GM23338 (cell line): Measurements from ENCODE around the gene ACSM6. TPM values are rescaled to one million over a fixed set of nuclear protein-coding genes. Genes with fewer than 3 reads are reported as not detected.
"Not testable (repeated sequence)": the region's sequence is repeated elsewhere in the genome, so short reads cannot be mapped to it uniquely, and the experiment has no call there.

Source experiments
- ATAC-seq: fragments of 200-7000 bp; cut with Tn5 transposase; 3 replicates; pipeline ENCODE4 v1.9.1; 2020
- DNase-seq: peaks from one replicate; pipeline ENCODE4 v3.0.0-alpha.2; 2015; ENCODE audit warnings: low spot score
- H2AFZ ChIP-seq: fragments of 200-600 bp; sonication (generic); 2 replicates; pipeline ENCODE4 v1.8.0; 2016; ENCODE audit warnings: antibody characterized with exemption, mild to moderate bottlenecking, moderate library complexity
- H3F3A ChIP-seq: fragments of 200-600 bp; sonication (generic); replicated peaks from 2 replicates; pipeline ENCODE4 v1.8.0; 2017; ENCODE audit warnings: antibody characterized with exemption, mixed run types, low read depth
- H3K27ac ChIP-seq: fragments of 200-600 bp; sonication (generic); 2 replicates; pipeline ENCODE4 v1.6.1; 2016; ENCODE audit warnings: low read depth
- H3K27me3 ChIP-seq: fragments of 200-600 bp; sonication (generic); 2 replicates; pipeline ENCODE4 v1.8.0; 2016; ENCODE audit warnings: mild to moderate bottlenecking, mixed run types, moderate library complexity; ENCODE audit not compliant: insufficient read depth
- H3K36me3 ChIP-seq: fragments of 200-600 bp; sonication (generic); 2 replicates; pipeline ENCODE4 v1.8.0; 2016; ENCODE audit warnings: mild to moderate bottlenecking; ENCODE audit not compliant: insufficient read depth
- H3K4me1 ChIP-seq: fragments of 200-600 bp; sonication (generic); 2 replicates; pipeline ENCODE4 v1.8.0; 2016; ENCODE audit warnings: mild to moderate bottlenecking, moderate library complexity; ENCODE audit not compliant: insufficient read depth
- H3K4me2 ChIP-seq: fragments of 200-600 bp; sonication (generic); 2 replicates; pipeline ENCODE4 v1.7.1; 2017; ENCODE audit warnings: mixed run types
- H3K4me3 ChIP-seq: fragments of 200-600 bp; sonication (generic); 2 replicates; pipeline ENCODE4 v1.6.1; 2016; ENCODE audit warnings: mixed run types
- H3K79me2 ChIP-seq: fragments of 200-600 bp; sonication (generic); replicated peaks from 2 replicates; pipeline ENCODE4 v1.8.0; 2017; ENCODE audit warnings: mild to moderate bottlenecking; ENCODE audit not compliant: insufficient read depth
- H3K9me2 ChIP-seq: fragments of 200-600 bp; sonication (generic); 2 replicates; pipeline ENCODE4 v1.8.0; 2017; ENCODE audit not compliant: insufficient read depth
- H4K20me1 ChIP-seq: fragments of 200-600 bp; sonication (generic); replicated peaks from 2 replicates; pipeline ENCODE4 v1.8.0; 2017; ENCODE audit warnings: mild to moderate bottlenecking; ENCODE audit not compliant: insufficient read depth
- H3K27ac Mint-ChIP-seq: 2 replicates; pipeline ENCODE4 v1.8.0; 2020; ENCODE audit warnings: inconsistent platforms, mild to moderate bottlenecking, moderate library complexity, mixed read lengths
- H3K27me3 Mint-ChIP-seq: 3 replicates; pipeline ENCODE4 v1.8.0; 2022; ENCODE audit warnings: low read depth, mild to moderate bottlenecking, moderate library complexity, mixed read lengths, inconsistent platforms; ENCODE audit not compliant: insufficient read depth, poor library complexity
- H3K36me3 Mint-ChIP-seq: 3 replicates; pipeline ENCODE4 v1.8.0; 2021; ENCODE audit warnings: low read depth, mild to moderate bottlenecking, inconsistent platforms, moderate library complexity, mixed read lengths
- H3K4me1 Mint-ChIP-seq: 3 replicates; pipeline ENCODE4 v1.8.0; 2020; ENCODE audit warnings: mild to moderate bottlenecking, inconsistent platforms, mixed read lengths
- H3K4me3 Mint-ChIP-seq: 3 replicates; pipeline ENCODE4 v1.8.0; 2021; ENCODE audit warnings: moderate library complexity, mild to moderate bottlenecking, inconsistent platforms, mixed read lengths
- H3K9me3 Mint-ChIP-seq: 3 replicates; pipeline ENCODE4 v1.8.0; 2020; ENCODE audit warnings: moderate library complexity, mild to moderate bottlenecking, inconsistent platforms, mixed read lengths
- EZH2phosphoT487 ChIP-seq: fragments of 200-600 bp; sonication (generic); IDR thresholded peaks from one replicate; pipeline ENCODE4 v1.8.1; 2018; ENCODE audit warnings: antibody characterized with exemption; ENCODE audit not compliant: unreplicated experiment
- REST ChIP-seq: IDR thresholded peaks from one replicate; pipeline ENCODE4 v1.6.1; 2018; ENCODE audit warnings: antibody characterized with exemption; ENCODE audit not compliant: unreplicated experiment
- polyA plus RNA-seq: library from polyadenylated mRNA; unstranded; fragments of >200 nt; fragmentation: Nextera tagmentation; extraction: Ambion mirVana; gene quantifications from 2 replicates; pipeline ENCODE4 v1.2.1, GENCODE V29; 2016
- total RNA-seq: library from RNA; depleted of rRNA; stranded (reverse); fragments of >200 nt; shearing (Covaris generic); gene quantifications from 2 replicates; pipeline ENCODE4 v1.2.3, GENCODE V29; 2014
- TF ChIP-seq, protein P1 (sequence below): fragments of 250-450 bp; sonication (Bioruptor Pico); IDR thresholded peaks from 2 replicates; pipeline ENCODE4 v1.5.0; 2020; ENCODE audit warnings: mild to moderate bottlenecking, moderate library complexity

Gene ACSM6
- total and polyA plus RNA-seq, 2 experiments from 2014 or later: 0.65 TPM; not detected in 1

- DNase-seq (no peak), ATAC-seq (no peak)
- H4K20me1 ChIP-seq: no peaks in the 10 kb centered on the region
- Mint-ChIP-seq H3K9me3 (peaks cover 10% of the 10 kb centered on the region), H3K36me3 (peaks cover 73% of the 10 kb centered on the region), H3K27me3 (peaks cover 11% of the 10 kb centered on the region), H3K4me3 (no peak overlapping the region), H3K4me1 (peaks cover 16% of the 10 kb centered on the region), H3K27ac (peak overlapping the region; percentile 53; the same call in 1 of the 2 replicates)
- H3K4me1 ChIP-seq: peaks cover 3% of the 10 kb centered on the region
- H3K4me3 ChIP-seq: no peak overlapping the region
- peaks cover 27% of the 10 kb centered on the region for H3K36me3 ChIP-seq
- H3K4me2 ChIP-seq: no peak overlapping the region
- peaks cover 23% of the 10 kb centered on the region for H3K79me2 ChIP-seq
- H3K27me3 ChIP-seq: no peaks in the 10 kb centered on the region
- H3K9me2 ChIP-seq: peaks cover 9% of the 10 kb centered on the region
- H3K27ac ChIP-seq: peak overlapping the region; percentile 60
- no peak overlapping the region for H2AFZ ChIP-seq
- peaks cover under 1% of the 10 kb centered on the region for H3F3A ChIP-seq
- TF ChIP-seq REST (no peak), EZH2phosphoT487 (no peak)
- TF ChIP-seq, protein P1, sequence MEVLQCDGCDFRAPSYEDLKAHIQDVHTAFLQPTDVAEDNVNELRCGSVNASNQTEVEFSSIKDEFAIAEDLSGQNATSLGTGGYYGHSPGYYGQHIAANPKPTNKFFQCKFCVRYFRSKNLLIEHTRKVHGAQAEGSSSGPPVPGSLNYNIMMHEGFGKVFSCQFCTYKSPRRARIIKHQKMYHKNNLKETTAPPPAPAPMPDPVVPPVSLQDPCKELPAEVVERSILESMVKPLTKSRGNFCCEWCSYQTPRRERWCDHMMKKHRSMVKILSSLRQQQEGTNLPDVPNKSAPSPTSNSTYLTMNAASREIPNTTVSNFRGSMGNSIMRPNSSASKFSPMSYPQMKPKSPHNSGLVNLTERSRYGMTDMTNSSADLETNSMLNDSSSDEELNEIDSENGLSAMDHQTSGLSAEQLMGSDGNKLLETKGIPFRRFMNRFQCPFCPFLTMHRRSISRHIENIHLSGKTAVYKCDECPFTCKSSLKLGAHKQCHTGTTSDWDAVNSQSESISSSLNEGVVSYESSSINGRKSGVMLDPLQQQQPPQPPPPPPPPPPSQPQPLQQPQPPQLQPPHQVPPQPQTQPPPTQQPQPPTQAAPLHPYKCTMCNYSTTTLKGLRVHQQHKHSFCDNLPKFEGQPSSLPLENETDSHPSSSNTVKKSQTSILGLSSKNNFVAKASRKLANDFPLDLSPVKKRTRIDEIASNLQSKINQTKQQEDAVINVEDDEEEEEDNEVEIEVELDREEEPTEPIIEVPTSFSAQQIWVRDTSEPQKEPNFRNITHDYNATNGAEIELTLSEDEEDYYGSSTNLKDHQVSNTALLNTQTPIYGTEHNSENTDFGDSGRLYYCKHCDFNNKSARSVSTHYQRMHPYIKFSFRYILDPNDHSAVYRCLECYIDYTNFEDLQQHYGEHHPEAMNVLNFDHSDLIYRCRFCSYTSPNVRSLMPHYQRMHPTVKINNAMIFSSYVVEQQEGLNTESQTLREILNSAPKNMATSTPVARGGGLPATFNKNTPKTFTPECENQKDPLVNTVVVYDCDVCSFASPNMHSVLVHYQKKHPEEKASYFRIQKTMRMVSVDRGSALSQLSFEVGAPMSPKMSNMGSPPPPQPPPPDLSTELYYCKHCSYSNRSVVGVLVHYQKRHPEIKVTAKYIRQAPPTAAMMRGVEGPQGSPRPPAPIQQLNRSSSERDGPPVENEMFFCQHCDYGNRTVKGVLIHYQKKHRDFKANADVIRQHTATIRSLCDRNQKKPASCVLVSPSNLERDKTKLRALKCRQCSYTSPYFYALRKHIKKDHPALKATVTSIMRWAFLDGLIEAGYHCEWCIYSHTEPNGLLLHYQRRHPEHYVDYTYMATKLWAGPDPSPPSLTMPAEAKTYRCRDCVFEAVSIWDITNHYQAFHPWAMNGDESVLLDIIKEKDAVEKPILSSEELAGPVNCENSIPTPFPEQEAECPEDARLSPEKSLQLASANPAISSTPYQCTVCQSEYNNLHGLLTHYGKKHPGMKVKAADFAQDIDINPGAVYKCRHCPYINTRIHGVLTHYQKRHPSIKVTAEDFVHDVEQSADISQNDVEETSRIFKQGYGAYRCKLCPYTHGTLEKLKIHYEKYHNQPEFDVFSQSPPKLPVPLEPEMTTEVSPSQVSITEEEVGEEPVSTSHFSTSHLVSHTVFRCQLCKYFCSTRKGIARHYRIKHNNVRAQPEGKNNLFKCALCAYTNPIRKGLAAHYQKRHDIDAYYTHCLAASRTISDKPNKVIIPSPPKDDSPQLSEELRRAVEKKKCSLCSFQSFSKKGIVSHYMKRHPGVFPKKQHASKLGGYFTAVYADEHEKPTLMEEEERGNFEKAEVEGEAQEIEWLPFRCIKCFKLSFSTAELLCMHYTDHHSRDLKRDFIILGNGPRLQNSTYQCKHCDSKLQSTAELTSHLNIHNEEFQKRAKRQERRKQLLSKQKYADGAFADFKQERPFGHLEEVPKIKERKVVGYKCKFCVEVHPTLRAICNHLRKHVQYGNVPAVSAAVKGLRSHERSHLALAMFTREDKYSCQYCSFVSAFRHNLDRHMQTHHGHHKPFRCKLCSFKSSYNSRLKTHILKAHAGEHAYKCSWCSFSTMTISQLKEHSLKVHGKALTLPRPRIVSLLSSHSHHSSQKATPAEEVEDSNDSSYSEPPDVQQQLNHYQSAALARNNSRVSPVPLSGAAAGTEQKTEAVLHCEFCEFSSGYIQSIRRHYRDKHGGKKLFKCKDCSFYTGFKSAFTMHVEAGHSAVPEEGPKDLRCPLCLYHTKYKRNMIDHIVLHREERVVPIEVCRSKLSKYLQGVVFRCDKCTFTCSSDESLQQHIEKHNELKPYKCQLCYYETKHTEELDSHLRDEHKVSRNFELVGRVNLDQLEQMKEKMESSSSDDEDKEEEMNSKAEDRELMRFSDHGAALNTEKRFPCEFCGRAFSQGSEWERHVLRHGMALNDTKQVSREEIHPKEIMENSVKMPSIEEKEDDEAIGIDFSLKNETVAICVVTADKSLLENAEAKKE (CRISPR knock-in tag): no peak
Observed at GRCh38 chr10:95237376-95238170, 43.5 kb downstream of the ACSM6 start.

GRCh38 chr10:95240096-95240495, 46.1 kb downstream of the ACSM6 start:
- not testable (repeated sequence) for H3K27me3 Mint-ChIP-seq, ATAC-seq, H4K20me1 ChIP-seq, H3K4me3 Mint-ChIP-seq, H3K4me3 ChIP-seq, H3K27ac ChIP-seq, H3K27ac Mint-ChIP-seq, H3K27me3 ChIP-seq, H3K9me3 Mint-ChIP-seq, DNase-seq, H3K9me2 ChIP-seq, H2AFZ ChIP-seq, H3K4me2 ChIP-seq, H3F3A ChIP-seq, H3K4me1 ChIP-seq
- Histone ChIP-seq H3K36me3 (peaks cover 37% of the 10 kb centered on the region), H3K79me2 (peaks cover 23% of the 10 kb centered on the region)
- H3K36me3 Mint-ChIP-seq: peaks cover 76% of the 10 kb centered on the region
- H3K4me1 Mint-ChIP-seq: peaks cover 18% of the 10 kb centered on the region
